ENCODE measurements around the gene NUBP1.
A peak's percentile ranks its signal among the peaks of the same experiment; 100 is the strongest.

The NUBP1 gene

DNA sequence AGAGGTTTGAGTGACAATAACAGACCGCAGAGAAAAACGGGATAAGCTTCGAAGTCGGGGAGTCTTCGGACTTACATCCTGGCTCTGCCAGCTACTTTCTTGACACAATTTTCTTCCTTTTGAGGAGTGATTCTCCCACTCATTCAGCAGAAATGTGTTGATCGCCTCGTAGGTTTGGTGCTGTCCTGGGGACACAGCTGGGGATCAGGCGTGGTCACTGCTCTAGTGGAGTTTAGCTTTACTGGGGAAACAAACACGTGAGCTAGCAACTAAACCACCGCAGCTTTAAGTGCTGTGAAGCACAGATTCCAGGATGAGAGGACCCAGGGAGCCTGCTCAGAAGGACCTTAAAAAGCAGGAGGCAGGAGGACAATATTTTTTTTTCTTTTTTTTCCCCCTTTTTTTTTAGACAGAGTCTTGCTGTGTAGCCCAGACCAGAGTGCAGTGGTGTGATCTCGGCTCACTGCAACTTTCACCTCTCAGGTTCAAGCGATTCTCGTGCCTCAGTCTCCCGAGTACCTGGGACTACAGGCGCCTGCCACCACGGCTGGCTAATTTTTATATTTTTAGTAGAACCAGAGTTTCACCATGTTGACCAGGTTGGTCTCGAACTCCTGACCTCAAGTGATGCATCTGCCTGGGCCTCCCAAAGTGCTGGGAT lies 858 bp downstream of the NUBP1 start:
- H3K27ac ChIP-seq (ENCODE audit: low read depth, low read length), result no peak overlapping the region
- H3K9me2 ChIP-seq (replicated peaks; ENCODE audit: control insufficient read depth, low read length), result no peaks in the 10 kb centered on the region

GRCh38 chr16:10745841-10746240 lies 2.2 kb downstream of the NUBP1 start:
- no peaks in the 10 kb centered on the region for H3K27me3 ChIP-seq (ENCODE audit: control insufficient read depth, low read length)
- H3K27ac ChIP-seq (ENCODE audit: low read depth, low read length), result no peak overlapping the region
- TF ChIP-seq EZH2phosphoT487 (IDR thresholded peaks at IDR 0.05; ENCODE audit: borderline replicate concordance, low read length), result no peak
- TF ChIP-seq CTCF (IDR thresholded peaks at IDR 0.05; ENCODE audit: low read depth, low read length, poor library complexity, severe bottlenecking), result no peak
- peaks cover 22% of the 10 kb centered on the region for H3K79me2 ChIP-seq (ENCODE audit: control insufficient read depth, low read length)
- no peak overlapping the region for H3K4me3 ChIP-seq (ENCODE audit: low read length)
- H3K9me3 ChIP-seq (ENCODE audit: control insufficient read depth, insufficient read depth, low read length), result no peaks in the 10 kb centered on the region
- H3K36me3 ChIP-seq (ENCODE audit: control insufficient read depth, low read length), result peaks cover 47% of the 10 kb centered on the region
- no peaks in the 10 kb centered on the region for H4K20me1 ChIP-seq (ENCODE audit: control insufficient read depth, insufficient read depth, low read depth, low read length)
- H3K4me1 ChIP-seq (ENCODE audit: control insufficient read depth, low read length), result peaks cover 42% of the 10 kb centered on the region
- no peak overlapping the region for H3K4me2 ChIP-seq (ENCODE audit: low read length)
- H3K9me2 ChIP-seq (replicated peaks; ENCODE audit: control insufficient read depth, low read length), result no peaks in the 10 kb centered on the region
- H3F3A ChIP-seq (ENCODE audit: control insufficient read depth, insufficient read depth), result peaks cover 5% of the 10 kb centered on the region

More for the DNA sequence above, 858 bp downstream of the NUBP1 start:
- Histone ChIP-seq H3K9me3 (ENCODE audit: control insufficient read depth, insufficient read depth, low read length) (no peaks in the 10 kb centered on the region), H3F3A (ENCODE audit: control insufficient read depth, insufficient read depth) (peaks cover 5% of the 10 kb centered on the region), H3K4me3 (ENCODE audit: low read length) (peak overlapping the region; percentile 91), H4K20me1 (ENCODE audit: control insufficient read depth, insufficient read depth, low read depth, low read length) (no peaks in the 10 kb centered on the region), H3K36me3 (ENCODE audit: control insufficient read depth, low read length) (peaks cover 40% of the 10 kb centered on the region), H3K4me2 (ENCODE audit: low read length) (peak overlapping the region; percentile 94), H3K27me3 (ENCODE audit: control insufficient read depth, low read length) (no peaks in the 10 kb centered on the region), H3K4me1 (ENCODE audit: control insufficient read depth, low read length) (peaks cover 47% of the 10 kb centered on the region), H3K79me2 (ENCODE audit: control insufficient read depth, low read length) (peaks cover 22% of the 10 kb centered on the region)
- TF ChIP-seq EZH2phosphoT487 (IDR thresholded peaks at IDR 0.05; ENCODE audit: borderline replicate concordance, low read length) (no peak), CTCF (IDR thresholded peaks at IDR 0.05; ENCODE audit: low read depth, low read length, poor library complexity, severe bottlenecking) (no peak)

DNA sequence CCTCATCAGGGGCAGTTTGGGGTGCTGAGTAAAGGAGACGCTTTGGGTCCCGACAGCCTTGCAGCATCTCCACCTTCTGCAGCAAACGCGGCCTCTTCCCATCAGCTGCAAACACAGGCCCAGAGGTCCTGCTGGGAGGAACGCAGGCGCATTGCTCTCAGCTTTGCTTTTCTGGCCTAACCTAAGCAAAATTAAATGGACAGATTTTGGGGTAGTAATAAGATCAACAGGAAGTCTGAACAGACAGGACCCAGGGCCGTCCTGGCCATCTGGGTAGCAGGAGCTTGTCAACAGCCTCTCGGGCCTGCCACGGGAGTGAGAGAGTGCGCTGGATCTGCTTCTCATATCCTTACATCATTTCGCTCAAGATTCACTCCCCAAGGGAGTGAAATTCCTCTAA lies 7.2 kb downstream of the NUBP1 start:
- H4K20me1 ChIP-seq (ENCODE audit: control insufficient read depth, insufficient read depth, low read depth, low read length), result no peaks in the 10 kb centered on the region
- no peak overlapping the region for H3K27ac ChIP-seq (ENCODE audit: low read depth, low read length)
- peaks cover 5% of the 10 kb centered on the region for H3F3A ChIP-seq (ENCODE audit: control insufficient read depth, insufficient read depth)
- no peaks in the 10 kb centered on the region for H3K9me3 ChIP-seq (ENCODE audit: control insufficient read depth, insufficient read depth, low read length)
- H3K9me2 ChIP-seq (replicated peaks; ENCODE audit: control insufficient read depth, low read length), result no peaks in the 10 kb centered on the region
- no peak overlapping the region for H3K4me3 ChIP-seq (ENCODE audit: low read length)
- peaks cover 6% of the 10 kb centered on the region for H3K79me2 ChIP-seq (ENCODE audit: control insufficient read depth, low read length)
- TF ChIP-seq CTCF (IDR thresholded peaks at IDR 0.05; ENCODE audit: low read depth, low read length, poor library complexity, severe bottlenecking) (no peak), EZH2phosphoT487 (IDR thresholded peaks at IDR 0.05; ENCODE audit: borderline replicate concordance, low read length) (no peak)
- peaks cover 17% of the 10 kb centered on the region for H3K4me1 ChIP-seq (ENCODE audit: control insufficient read depth, low read length)
- H3K36me3 ChIP-seq (ENCODE audit: control insufficient read depth, low read length), result peaks cover 53% of the 10 kb centered on the region
- no peak overlapping the region for H3K4me2 ChIP-seq (ENCODE audit: low read length)
- no peaks in the 10 kb centered on the region for H3K27me3 ChIP-seq (ENCODE audit: control insufficient read depth, low read length)
